ENCODE results near the gene RPS6KA2. TPM values are rescaled to one million over a fixed set of nuclear protein-coding genes. Genes with fewer than 3 reads are reported as not detected.

Gene RPS6KA2
- total and polyA plus RNA-seq, 2 donors (not counting 1 experiment from before 2014, with no cell fraction given): 2.2 to 16.0 TPM

DNA sequence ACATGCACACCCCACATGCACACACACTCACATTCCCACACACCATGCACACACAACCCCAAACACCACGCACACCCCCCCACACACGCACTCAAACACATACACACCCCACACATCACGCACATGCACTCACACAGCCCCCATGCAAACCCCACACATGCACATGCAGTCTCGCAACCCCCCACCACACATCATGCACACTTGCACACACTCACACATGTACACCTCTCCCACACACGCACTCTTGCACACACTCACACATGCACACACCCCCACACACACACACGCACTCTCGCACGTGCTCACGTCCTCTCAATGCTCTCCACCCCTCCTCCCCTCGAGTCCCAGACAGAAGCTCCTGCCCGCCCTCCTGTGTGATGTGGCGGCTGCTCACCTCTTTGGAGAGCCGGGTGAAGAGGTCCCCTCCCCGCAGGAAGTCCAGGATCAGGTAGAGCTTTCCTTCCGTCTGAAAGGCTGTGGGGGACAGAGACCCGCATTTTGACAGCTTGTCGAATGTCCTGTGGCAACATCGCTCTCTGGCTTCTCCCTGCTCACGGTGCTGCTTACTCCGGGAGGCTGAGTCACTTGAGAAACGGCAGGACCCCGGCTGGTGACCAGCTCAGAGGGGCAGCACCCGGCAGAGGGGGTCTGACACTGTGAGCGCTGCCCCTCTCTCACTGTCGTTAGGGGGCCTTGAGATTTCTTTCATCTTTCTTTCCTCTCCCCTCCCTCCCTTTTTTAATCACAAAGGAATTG is 119.1 kb downstream of the RPS6KA2 start:
- WGBS (ENCODE audit: insufficient coverage): 95% methylated on average over 23 of the region's 25 CpGs
- H3K79me2 ChIP-seq (ENCODE audit: control insufficient read depth, insufficient read depth, low read length): no peaks in the 10 kb centered on the region
- ATAC-seq (ENCODE audit: low read depth): no peak
- H3K9me3 ChIP-seq (ENCODE audit: control extremely low read depth in 1 of 3, control insufficient read depth in 2 of 3, insufficient read depth in 1 of 3, low read length in 2 of 3): peaks cover 0 to 4% (median 0%) of the 10 kb centered on the region in 3 donors
- intact Hi-C loops (cut with micrococcal nuclease): no loop called here
- TF ChIP-seq, protein P1, sequence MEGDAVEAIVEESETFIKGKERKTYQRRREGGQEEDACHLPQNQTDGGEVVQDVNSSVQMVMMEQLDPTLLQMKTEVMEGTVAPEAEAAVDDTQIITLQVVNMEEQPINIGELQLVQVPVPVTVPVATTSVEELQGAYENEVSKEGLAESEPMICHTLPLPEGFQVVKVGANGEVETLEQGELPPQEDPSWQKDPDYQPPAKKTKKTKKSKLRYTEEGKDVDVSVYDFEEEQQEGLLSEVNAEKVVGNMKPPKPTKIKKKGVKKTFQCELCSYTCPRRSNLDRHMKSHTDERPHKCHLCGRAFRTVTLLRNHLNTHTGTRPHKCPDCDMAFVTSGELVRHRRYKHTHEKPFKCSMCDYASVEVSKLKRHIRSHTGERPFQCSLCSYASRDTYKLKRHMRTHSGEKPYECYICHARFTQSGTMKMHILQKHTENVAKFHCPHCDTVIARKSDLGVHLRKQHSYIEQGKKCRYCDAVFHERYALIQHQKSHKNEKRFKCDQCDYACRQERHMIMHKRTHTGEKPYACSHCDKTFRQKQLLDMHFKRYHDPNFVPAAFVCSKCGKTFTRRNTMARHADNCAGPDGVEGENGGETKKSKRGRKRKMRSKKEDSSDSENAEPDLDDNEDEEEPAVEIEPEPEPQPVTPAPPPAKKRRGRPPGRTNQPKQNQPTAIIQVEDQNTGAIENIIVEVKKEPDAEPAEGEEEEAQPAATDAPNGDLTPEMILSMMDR (IDR thresholded peaks at IDR 0.05): no peak
- TF ChIP-seq EZH2 (IDR thresholded peaks at IDR 0.05; ENCODE audit: borderline replicate concordance, insufficient read depth, low read depth, low read length, poor library complexity, severe bottlenecking): no peak
- H3K4me3 ChIP-seq (ENCODE audit: control extremely low read depth in 1 of 5, extremely low read depth in 1 of 5, insufficient read depth in 1 of 5, low read depth in 2 of 5, low read length in 4 of 5): no peak overlapping the region
- no peaks in the 10 kb centered on the region for H3K27me3 Mint-ChIP-seq
- H3K36me3 ChIP-seq (replicated peaks in 1 of 2; ENCODE audit: control extremely low read depth in 1 of 2, control insufficient read depth in 1 of 2, extremely low read depth in 1 of 2, insufficient read depth in 2 of 2, low read length in 1 of 2): no peaks in the 10 kb centered on the region
- no peaks in the 10 kb centered on the region for H4K20me1 ChIP-seq (ENCODE audit: control insufficient read depth, insufficient read depth, low read length, poor library complexity, severe bottlenecking)
- H3K27ac ChIP-seq (ENCODE audit: low read length in 2 of 2): no peak overlapping the region
- CTCF ChIA-PET: no interaction called here
- no peaks in the 10 kb centered on the region for H3K27me3 ChIP-seq (replicated peaks in 1 of 4; ENCODE audit: control extremely low read depth in 1 of 4, control insufficient read depth in 3 of 4, insufficient read depth in 4 of 4, low read length in 3 of 4)
- H3K27ac Mint-ChIP-seq: no peak overlapping the region
- no peak for DNase-seq
- H3K9ac ChIP-seq (ENCODE audit: low read length): no peak overlapping the region
- no peaks in the 10 kb centered on the region for H3K9me3 Mint-ChIP-seq (ENCODE audit: insufficient read depth)
- H3K4me2 ChIP-seq (replicated peaks; ENCODE audit: low read depth, low read length, poor library complexity, severe bottlenecking): no peak overlapping the region
- H3K4me1 Mint-ChIP-seq: peaks cover 15% of the 10 kb centered on the region
- H2AFZ ChIP-seq (ENCODE audit: insufficient read depth, low read depth, low read length, poor library complexity, severe bottlenecking): no peak overlapping the region
- H3K4me3 Mint-ChIP-seq: no peak overlapping the region
- H3K4me1 ChIP-seq (ENCODE audit: control insufficient read depth in 2 of 2, insufficient read depth in 2 of 2, low read length in 2 of 2): peaks cover 10% of the 10 kb centered on the region in 2 donors
- POLR2A ChIA-PET: no interaction called here

DNA sequence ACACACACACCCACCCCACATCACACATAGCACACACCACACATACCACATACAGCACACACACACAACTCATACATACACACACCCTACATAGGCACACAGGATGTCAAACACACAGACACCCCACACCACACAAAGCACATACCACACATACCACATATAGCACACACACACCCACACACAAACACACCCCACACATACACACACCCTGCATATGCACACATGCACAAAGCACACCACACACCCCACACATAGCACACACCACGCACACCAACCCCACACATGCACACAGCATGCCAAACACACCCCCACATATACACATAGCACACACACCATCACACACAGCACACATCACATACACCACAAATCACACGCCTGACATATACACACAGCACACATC is 119.7 kb downstream of the RPS6KA2 start:
- Histone ChIP-seq H2AFZ (ENCODE audit: insufficient read depth, low read depth, low read length, poor library complexity, severe bottlenecking) (no peak overlapping the region), H3K4me2 (replicated peaks; ENCODE audit: low read depth, low read length, poor library complexity, severe bottlenecking) (no peak overlapping the region), H3K4me3 (ENCODE audit: control extremely low read depth in 1 of 5, extremely low read depth in 1 of 5, insufficient read depth in 1 of 5, low read depth in 2 of 5, low read length in 4 of 5) (no peak overlapping the region), H3K9ac (ENCODE audit: low read length) (no peak overlapping the region), H3K36me3 (replicated peaks in 1 of 2; ENCODE audit: control extremely low read depth in 1 of 2, control insufficient read depth in 1 of 2, extremely low read depth in 1 of 2, insufficient read depth in 2 of 2, low read length in 1 of 2) (no peaks in the 10 kb centered on the region), H3K79me2 (ENCODE audit: control insufficient read depth, insufficient read depth, low read length) (no peaks in the 10 kb centered on the region), H4K20me1 (ENCODE audit: control insufficient read depth, insufficient read depth, low read length, poor library complexity, severe bottlenecking) (no peaks in the 10 kb centered on the region), H3K27me3 (replicated peaks in 1 of 4; ENCODE audit: control extremely low read depth in 1 of 4, control insufficient read depth in 3 of 4, insufficient read depth in 4 of 4, low read length in 3 of 4) (no peaks in the 10 kb centered on the region), H3K9me3 (ENCODE audit: control extremely low read depth in 1 of 3, control insufficient read depth in 2 of 3, insufficient read depth in 1 of 3, low read length in 2 of 3) (peaks cover 0 to under 1% (median 0%) of the 10 kb centered on the region in 3 donors), H3K4me1 (ENCODE audit: control insufficient read depth in 2 of 2, insufficient read depth in 2 of 2, low read length in 2 of 2) (peaks cover 4% of the 10 kb centered on the region in 2 donors), H3K27ac (ENCODE audit: low read length in 2 of 2) (no peak overlapping the region)
- H3K4me3 Mint-ChIP-seq: no peak overlapping the region
- intact Hi-C loops (cut with micrococcal nuclease): no loop called here
- H3K27ac Mint-ChIP-seq: no peak overlapping the region
- H3K4me1 Mint-ChIP-seq: peaks cover 9% of the 10 kb centered on the region
- ChIA-PET POLR2A (no interaction called here), CTCF (no interaction called here)
- no peaks in the 10 kb centered on the region for H3K27me3 Mint-ChIP-seq
- 100% methylated on average over 2 of the region's 2 CpGs for WGBS (ENCODE audit: insufficient coverage)
- no peak for ATAC-seq (ENCODE audit: low read depth)
- no peaks in the 10 kb centered on the region for H3K9me3 Mint-ChIP-seq (ENCODE audit: insufficient read depth)
- no peak for DNase-seq
- no peak for TF ChIP-seq EZH2 (IDR thresholded peaks at IDR 0.05; ENCODE audit: borderline replicate concordance, insufficient read depth, low read depth, low read length, poor library complexity, severe bottlenecking)
- TF ChIP-seq, protein P1 (IDR thresholded peaks at IDR 0.05): no peak

Data from B cell (primary cell).